Measurements from ENCODE around the gene PDLIM1.

- no peak for TF ChIP-seq CTCF (optimal IDR thresholded peaks at IDR 0.05 in 1 of 3, IDR thresholded peaks at IDR 0.05 in 1 of 3, conservative IDR thresholded peaks at IDR 0.05 in 1 of 3; ENCODE audit: extremely low read depth in 1 of 3, insufficient read depth in 2 of 3, low read length in 3 of 3)
- no peak for TF ChIP-seq EZH2 (IDR thresholded peaks at IDR 0.05; ENCODE audit: low read length)
Observed at GRCh38 chr10:95287281-95287680, 3.5 kb downstream of the PDLIM1 start.

Data from keratinocyte (primary cell).